HG03064 (cell line): ENCODE data around the gene FOXC1.

Source experiments
- ATAC-seq: cut with Tn5 transposase; IDR thresholded peaks from one replicate; pipeline ENCODE4 v1.9.1; 2021; ENCODE audit warnings: low read depth; ENCODE audit not compliant: unreplicated experiment

FOXC1 gene

DNA sequence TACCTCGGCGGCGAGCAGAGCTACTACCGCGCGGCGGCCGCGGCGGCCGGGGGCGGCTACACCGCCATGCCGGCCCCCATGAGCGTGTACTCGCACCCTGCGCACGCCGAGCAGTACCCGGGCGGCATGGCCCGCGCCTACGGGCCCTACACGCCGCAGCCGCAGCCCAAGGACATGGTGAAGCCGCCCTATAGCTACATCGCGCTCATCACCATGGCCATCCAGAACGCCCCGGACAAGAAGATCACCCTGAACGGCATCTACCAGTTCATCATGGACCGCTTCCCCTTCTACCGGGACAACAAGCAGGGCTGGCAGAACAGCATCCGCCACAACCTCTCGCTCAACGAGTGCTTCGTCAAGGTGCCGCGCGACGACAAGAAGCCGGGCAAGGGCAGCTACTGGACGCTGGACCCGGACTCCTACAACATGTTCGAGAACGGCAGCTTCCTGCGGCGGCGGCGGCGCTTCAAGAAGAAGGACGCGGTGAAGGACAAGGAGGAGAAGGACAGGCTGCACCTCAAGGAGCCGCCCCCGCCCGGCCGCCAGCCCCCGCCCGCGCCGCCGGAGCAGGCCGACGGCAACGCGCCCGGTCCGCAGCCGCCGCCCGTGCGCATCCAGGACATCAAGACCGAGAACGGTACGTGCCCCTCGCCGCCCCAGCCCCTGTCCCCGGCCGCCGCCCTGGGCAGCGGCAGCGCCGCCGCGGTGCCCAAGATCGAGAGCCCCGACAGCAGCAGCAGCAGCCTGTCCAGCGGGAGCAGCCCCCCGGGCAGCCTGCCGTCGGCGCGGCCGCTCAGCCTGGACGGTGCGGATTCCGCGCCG, 994 bp downstream of the FOXC1 start:
- ATAC-seq, result no peak

DNA sequence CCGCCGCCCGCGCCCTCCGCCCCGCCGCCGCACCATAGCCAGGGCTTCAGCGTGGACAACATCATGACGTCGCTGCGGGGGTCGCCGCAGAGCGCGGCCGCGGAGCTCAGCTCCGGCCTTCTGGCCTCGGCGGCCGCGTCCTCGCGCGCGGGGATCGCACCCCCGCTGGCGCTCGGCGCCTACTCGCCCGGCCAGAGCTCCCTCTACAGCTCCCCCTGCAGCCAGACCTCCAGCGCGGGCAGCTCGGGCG, 1.5 kb downstream of the FOXC1 start:
- ATAC-seq, result no peak

DNA sequence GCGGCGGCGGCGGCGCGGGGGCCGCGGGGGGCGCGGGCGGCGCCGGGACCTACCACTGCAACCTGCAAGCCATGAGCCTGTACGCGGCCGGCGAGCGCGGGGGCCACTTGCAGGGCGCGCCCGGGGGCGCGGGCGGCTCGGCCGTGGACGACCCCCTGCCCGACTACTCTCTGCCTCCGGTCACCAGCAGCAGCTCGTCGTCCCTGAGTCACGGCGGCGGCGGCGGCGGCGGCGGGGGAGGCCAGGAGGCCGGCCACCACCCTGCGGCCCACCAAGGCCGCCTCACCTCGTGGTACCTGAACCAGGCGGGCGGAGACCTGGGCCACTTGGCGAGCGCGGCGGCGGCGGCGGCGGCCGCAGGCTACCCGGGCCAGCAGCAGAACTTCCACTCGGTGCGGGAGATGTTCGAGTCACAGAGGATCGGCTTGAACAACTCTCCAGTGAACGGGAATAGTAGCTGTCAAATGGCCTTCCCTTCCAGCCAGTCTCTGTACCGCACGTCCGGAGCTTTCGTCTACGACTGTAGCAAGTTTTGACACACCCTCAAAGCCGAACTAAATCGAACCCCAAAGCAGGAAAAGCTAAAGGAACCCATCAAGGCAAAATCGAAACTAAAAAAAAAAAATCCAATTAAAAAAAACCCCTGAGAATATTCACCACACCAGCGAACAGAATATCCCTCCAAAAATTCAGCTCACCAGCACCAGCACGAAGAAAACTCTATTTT, 2.0 kb downstream of the FOXC1 start:
- ATAC-seq, result no peak

DNA sequence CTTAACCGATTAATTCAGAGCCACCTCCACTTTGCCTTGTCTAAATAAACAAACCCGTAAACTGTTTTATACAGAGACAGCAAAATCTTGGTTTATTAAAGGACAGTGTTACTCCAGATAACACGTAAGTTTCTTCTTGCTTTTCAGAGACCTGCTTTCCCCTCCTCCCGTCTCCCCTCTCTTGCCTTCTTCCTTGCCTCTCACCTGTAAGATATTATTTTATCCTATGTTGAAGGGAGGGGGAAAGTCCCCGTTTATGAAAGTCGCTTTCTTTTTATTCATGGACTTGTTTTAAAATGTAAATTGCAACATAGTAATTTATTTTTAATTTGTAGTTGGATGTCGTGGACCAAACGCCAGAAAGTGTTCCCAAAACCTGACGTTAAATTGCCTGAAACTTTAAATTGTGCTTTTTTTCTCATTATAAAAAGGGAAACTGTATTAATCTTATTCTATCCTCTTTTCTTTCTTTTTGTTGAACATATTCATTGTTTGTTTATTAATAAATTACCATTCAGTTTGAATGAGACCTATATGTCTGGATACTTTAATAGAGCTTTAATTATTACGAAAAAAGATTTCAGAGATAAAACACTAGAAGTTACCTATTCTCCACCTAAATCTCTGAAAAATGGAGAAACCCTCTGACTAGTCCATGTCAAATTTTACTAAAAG, 2.7 kb downstream of the FOXC1 start:
- ATAC-seq, result no peak

DNA sequence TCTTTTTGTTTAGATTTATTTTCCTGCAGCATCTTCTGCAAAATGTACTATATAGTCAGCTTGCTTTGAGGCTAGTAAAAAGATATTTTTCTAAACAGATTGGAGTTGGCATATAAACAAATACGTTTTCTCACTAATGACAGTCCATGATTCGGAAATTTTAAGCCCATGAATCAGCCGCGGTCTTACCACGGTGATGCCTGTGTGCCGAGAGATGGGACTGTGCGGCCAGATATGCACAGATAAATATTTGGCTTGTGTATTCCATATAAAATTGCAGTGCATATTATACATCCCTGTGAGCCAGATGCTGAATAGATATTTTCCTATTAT, 3.2 kb downstream of the FOXC1 start:
- ATAC-seq, result no peak

DNA sequence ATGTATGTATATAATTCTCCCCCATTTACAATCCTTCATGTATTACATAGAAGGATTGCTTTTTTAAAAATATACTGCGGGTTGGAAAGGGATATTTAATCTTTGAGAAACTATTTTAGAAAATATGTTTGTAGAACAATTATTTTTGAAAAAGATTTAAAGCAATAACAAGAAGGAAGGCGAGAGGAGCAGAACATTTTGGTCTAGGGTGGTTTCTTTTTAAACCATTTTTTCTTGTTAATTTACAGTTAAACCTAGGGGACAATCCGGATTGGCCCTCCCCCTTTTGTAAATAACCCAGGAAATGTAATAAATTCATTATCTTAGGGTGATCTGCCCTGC, 3.6 kb downstream of the FOXC1 start:
- no peak for ATAC-seq

DNA sequence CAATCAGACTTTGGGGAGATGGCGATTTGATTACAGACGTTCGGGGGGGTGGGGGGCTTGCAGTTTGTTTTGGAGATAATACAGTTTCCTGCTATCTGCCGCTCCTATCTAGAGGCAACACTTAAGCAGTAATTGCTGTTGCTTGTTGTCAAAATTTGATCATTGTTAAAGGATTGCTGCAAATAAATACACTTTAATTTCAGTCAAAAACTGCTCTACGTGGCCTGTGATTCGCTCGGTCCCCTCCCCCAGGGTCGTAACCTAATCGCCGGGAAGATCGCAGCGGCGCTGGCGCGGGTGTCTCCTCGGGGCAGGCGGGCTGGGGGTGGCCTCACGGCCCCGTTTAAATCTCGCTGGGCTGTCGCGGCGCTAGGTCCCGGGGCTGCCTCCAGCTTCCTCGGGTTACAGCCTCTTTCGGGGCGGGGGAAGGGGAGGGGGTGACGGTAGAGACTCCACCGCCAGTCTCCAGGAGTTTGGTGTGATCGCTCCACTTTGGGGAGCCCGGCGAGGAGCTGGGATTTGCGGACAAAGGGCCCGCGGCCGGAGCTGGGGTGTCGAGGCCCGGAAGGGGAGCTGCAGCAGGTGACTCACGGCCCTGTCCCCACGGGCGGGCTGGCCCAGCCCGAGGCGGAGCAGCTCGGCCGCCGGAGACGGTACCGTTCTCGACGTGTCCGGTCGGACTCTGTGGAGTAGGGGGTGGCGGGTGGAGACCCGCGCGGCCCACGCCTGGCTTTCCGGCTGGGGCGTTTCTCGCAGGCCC, 4.2 kb downstream of the FOXC1 start:
- no peak for ATAC-seq

DNA sequence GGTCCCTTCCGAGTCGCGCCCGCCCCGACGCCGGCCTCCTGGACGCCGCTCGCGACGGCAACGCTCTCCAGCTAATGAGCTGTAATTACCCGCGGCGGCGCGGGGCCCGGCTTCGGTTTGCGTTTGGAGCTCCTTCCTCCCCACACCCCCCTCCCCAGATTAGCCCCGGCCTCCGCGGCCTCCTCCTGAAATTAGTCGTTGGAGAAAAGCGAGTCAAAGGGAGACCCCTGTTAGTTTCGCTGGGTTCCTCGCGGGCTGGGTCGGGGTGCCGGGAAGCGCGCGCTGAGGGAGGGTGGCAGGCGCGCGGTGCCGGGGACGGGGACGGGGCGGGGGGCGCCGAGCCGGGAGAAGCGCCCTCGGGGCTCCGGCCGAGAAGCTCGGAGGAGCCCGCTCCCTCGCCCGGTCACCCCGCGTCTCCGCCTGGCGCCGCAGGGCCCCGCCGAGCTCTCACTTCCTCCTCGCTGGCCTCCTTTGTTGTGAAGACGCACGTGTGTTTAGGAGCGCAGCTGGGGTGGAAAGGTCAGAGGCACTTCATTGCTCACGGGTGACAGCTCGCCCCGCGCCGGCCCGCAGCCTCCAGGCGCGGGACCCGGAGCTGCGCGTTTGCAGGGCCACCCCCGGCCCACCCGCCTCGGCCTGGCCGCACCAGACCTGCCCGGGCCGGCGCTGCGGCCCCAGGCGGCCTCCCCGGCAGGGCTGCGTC, 4.9 kb downstream of the FOXC1 start:
- no peak for ATAC-seq

DNA sequence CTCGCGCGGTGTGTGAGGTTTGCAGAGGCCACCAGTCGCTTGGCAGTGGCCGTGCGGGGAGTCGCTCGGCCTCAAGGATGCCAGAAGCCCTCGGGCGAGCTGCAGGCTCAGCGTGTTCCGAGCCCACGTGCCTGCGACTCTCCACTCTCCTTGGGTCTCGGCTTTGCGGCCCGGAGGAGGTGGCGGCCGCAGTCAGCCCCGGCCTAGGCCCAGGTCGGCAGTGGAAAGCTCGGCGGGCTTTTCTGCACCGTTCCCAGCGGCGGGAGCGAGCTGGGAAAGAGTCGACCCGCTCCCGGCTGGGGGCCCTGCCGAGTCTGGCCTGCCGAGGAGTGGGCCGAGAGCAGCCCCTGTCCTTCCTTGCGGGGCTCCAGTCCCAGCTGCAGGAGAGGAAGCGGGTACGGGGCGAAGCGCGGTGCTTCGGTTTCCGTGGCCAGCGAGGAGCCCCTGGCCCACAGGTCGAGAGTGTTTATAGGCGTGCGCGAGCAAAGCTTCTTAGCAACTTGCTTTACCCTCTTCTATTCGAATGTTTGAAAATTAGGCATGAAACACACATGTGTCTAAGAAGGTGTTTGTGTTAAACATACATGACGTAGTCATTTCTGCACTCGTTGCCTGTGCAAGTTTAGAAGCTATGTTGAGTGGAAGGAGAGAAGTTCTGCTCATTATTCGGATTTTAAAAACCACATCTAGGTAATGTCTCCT, 5.6 kb downstream of the FOXC1 start:
- ATAC-seq, result no peak

DNA sequence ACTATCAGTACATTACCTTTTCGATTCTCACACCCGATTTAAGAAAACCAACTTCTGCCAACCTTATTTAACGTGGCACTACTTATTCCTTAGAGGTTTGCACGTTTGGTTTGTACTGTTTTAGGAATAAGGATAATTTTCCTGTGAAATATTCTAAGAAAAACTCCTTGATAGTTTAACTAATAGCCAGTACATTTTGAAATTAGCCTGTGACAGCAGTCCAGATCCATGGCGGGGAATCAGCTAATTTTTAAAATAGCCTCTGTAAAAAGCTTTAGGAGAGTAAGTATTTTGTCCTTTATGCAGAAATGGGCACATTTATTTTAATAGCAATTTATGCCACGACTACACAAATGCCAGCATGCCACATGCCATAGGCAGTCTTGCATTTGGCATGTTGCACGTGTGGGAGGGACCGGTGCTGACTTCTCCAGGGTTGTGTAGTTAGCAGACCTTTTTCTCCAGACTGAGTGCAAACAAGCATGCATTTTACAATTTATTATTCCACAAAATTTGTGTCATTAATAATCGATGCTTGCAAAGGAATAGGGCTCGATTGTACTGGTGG, 6.2 kb downstream of the FOXC1 start:
- ATAC-seq, result no peak

DNA sequence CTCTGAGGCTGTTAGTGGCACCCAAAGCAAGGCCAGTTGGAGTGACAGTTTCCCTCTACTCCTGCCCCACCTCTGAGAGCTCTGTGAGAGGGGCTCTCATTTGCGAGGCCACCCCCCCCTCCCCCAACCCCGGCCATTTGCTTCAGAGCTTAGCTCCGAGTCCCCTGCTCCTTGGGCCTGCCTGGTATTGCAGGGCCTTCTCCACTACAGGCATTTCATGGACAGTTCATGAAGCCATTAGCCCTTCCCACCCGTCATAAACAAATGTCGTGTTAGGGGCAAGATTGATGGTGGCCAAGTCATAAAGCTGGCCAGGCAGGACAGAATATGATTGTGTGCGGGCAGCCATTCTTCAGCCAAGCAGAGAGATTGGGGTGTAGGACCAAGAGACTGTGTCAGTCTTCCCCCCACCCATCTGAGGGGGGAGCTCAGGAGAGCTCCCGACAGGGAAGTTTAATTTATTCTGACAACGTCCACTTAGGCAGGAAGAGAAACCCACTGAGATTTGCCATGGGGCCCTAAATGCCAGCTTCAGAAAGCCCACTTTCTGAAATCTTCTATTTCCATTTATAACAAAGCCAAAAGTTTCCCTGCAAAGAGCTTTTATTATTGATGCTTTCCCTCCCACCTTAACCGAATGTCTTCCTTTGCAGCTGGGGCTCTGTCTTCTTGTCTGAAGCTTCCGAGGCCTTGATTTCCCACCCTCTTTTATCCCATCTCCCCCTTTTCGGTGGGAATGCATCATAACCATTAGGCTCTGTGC, 7.2 kb downstream of the FOXC1 start:
- ATAC-seq, result no peak

DNA sequence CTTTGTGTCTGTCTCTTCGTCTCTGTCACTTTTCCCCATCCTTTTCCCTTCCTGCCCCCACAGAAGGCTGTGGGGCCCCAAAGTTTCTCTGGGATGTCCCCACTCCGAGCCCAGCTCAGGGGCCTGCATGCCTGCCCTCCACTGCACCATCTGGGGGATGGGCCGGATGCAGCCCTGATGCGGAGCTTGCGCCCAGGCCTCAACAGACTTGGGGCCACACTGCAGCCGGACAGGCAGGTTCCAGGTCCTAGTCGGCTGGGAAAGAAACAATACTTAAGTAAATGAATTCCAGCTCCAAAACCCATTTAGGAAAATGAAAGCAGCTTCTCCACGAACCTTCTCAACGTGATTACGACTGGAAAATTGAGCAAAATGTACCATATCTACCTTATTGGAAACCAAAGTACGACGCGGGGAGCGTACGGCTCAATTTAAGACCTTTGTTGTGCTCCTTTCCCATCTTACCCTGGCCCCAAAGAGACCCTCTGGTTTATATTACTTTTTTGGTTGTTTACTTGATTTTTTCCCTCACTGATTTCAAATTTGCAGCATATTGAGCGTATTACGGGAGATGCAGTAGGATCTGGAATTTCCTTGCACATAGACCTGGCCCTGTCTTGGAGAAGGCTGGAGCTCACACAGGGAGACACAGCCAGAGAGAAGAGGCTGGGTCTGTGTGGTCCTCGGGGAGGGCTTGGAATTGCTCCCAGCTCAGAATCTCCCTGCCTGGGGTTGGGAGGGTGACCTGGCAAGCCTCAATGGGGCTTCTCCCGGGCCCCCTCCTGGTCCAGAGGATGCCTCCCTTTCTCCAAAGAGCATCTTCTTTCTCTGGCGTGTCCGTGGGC, 8.0 kb downstream of the FOXC1 start:
- ATAC-seq, result no peak

DNA sequence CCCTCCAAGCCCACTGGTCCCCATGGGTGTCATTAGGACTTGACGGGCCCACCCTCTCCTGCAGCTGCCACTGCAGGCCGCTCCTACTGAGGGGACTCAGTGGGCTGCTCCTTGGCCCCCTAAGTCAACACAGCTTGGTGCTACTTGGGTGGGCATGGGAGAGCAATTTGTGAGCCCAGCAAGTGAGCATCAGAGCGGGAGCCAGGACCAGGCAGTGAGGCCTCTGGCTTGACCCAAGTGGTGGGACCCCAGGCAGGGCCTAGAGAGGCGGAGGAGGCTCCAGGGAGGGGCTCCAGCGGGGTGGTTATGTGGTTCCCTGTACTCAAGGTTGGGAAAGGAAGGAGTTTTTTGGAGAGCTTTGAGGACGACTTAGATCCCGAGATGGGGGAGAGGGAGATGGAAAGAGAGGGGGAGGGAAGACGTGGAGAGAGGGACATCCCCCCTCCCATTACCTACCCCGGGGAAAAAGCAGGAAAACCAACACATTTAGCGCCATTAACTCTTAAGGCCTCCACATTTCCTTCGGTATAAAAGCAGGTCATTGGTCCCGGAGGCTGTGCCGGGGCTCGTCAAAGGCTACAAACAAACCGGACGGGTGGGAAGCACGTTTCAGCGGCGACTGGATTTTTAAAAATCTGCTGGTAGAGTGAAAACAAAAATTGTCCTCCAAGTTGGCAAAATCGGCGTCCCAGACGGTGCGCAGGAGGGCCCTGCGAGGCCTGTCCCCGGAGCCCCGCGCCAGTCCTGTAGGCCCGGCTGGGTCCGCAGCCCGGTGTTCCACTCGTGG, 8.8 kb downstream of the FOXC1 start:
- no peak for ATAC-seq

DNA sequence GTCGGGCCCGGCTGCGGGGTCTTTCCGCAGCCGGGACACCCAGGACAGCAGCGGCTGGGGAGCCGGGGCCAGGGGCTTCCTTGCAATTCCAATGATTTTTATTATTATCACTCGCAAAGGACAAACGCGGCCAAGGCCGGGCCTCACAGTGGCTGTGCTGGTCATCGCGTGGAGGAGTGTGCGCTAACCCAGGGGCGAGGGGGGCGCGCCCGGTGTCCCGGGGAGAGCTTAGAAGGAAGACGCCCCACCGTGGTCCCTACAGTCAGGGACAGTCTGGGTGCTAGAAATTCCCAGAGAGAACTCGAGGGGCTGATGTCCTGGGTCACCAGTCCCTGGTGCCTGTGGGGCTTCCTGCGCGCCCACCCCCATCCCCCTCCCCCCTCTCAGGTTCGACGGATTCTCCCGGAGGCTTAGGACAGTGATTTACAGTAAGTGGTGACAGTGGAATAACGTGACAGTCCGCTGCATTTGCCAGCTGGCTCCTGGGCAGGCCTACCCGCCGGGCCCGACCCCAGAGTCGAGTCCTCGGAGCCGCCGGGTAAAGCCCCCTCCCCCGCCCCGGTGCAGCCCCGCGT, 9.5 kb downstream of the FOXC1 start:
- no peak for ATAC-seq

DNA sequence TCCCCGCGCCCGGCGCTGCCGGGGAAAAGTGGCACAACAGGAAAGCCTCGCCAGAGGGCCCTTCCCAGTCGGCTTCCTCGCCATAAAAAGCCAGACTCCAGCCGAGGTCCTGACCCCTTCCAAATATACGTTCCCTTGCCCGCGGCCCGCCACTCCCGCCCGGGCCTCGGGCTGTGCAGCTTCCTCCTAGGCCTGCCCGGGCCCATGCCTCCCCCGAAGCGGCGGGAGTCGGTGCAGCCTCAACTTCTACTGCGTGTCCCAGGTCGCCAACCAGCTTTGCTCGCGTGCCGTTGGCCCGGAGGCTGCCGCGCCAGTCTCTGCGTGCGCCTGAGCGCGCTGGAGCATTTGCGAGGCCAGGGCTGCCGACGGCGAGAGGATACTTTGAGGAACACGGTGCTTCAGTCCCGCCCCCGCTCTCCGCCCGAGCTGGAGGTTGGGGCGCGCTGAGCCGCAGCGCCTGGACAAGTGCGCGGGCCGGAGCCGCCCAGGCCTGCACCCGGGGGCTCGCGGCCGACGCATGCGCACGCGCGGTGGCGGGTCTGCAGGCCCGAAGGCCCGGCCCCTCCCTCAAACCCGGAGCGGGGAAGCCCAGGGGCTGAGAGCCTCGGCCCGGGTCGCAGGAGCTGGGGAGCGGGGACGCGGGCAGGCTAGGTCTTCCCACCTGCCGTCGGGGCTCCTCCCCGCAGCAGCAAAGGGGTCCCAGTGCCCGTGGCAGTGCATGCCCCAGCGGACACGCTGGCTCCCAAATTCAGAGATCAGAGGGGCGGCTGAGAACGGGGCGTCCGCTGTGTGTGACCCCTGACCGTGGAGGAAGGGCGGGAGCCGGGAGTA, 10.2 kb downstream of the FOXC1 start:
- no peak for ATAC-seq

DNA sequence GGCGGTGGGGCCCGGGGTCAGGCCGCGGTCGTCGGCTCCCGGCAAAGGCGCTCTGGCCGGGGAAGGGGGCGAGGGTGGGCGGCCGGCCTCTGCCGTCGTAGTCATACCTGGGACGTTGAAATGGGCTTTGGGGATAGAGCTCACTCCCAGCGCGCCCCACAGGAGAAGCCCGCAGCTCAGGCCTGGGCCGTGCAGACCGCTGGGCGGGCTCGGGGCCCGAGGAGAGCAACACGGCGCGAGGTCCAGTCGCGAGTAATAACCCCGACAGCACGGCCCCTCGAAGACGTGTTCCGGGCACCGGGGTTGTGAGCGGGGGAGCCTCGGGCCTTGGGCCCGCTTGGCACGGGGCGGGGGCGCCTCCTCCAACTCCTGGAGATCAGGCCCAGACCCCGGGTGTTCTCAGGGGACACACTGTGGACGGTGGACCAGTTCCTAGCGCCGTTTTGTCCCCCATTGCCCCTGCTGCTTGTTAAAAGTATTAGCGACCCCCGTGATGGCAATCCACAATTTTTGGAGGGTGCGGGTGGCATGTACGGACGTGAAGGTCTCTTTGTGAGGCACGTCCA, 10.9 kb downstream of the FOXC1 start:
- no peak for ATAC-seq
